ENCODE measurements around the gene NPAS4.
"Not testable (repeated sequence)": the region's sequence is repeated elsewhere in the genome, so short reads cannot be mapped to it uniquely, and the experiment has no call there.

NPAS4 gene

DNA sequence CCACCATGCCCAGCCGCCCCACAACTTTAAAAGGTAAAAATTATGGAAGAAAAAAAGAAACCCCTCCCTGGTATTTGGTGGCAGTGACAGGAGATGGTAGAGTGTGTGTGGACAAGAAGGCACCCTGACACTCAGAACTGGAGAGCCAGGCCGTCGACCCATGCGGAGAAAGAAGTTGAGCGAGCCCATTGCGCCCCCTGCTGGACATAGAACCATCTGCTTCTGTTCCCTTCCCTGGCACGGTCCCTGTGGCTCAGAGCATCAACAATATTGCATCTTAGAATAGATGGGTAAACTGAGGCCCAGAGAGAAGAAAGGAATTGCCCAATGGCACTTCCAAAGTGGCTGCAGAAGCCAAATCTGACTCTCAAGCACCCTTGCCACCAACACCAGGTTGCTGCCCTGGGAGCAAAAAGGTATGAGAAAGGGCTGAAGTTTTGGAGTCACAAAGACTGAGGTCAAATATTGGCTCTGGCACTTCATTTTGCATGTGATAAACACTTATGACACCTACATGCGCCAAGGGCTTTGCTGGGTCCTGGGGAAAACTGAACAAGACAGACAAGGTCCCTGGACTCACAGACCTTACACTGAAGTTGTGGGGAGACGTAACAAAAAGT is 9.3 kb downstream of the NPAS4 start:
- peak; percentile 99 for ATAC-seq
- TF ChIP-seq ZC3H10 (CRISPR knock-in tag; IDR thresholded peaks at IDR 0.05): no peak
- TF ChIP-seq, protein P1, sequence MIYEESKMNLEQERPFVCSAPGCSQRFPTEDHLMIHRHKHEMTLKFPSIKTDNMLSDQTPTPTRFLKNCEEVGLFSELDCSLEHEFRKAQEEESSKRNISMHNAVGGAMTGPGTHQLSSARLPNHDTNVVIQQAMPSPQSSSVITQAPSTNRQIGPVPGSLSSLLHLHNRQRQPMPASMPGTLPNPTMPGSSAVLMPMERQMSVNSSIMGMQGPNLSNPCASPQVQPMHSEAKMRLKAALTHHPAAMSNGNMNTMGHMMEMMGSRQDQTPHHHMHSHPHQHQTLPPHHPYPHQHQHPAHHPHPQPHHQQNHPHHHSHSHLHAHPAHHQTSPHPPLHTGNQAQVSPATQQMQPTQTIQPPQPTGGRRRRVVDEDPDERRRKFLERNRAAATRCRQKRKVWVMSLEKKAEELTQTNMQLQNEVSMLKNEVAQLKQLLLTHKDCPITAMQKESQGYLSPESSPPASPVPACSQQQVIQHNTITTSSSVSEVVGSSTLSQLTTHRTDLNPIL (CRISPR knock-in tag; IDR thresholded peaks at IDR 0.05; ENCODE audit: low read depth): no peak
- no peak for TF ChIP-seq BACH2 (CRISPR knock-in tag; IDR thresholded peaks at IDR 0.05; ENCODE audit: borderline replicate concordance)
- TF ChIP-seq TSHZ2 (CRISPR knock-in tag; IDR thresholded peaks at IDR 0.05): no peak
- TF ChIP-seq ESRRG (CRISPR knock-in tag; IDR thresholded peaks at IDR 0.05): no peak
- TF ChIP-seq ZFP3 (CRISPR knock-in tag; IDR thresholded peaks at IDR 0.05): no peak
- TF ChIP-seq GLIS3 (CRISPR knock-in tag; IDR thresholded peaks at IDR 0.05): no peak
- TF ChIP-seq, protein P2, sequence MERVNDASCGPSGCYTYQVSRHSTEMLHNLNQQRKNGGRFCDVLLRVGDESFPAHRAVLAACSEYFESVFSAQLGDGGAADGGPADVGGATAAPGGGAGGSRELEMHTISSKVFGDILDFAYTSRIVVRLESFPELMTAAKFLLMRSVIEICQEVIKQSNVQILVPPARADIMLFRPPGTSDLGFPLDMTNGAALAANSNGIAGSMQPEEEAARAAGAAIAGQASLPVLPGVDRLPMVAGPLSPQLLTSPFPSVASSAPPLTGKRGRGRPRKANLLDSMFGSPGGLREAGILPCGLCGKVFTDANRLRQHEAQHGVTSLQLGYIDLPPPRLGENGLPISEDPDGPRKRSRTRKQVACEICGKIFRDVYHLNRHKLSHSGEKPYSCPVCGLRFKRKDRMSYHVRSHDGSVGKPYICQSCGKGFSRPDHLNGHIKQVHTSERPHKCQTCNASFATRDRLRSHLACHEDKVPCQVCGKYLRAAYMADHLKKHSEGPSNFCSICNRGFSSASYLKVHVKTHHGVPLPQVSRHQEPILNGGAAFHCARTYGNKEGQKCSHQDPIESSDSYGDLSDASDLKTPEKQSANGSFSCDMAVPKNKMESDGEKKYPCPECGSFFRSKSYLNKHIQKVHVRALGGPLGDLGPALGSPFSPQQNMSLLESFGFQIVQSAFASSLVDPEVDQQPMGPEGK (CRISPR knock-in tag; IDR thresholded peaks at IDR 0.05; ENCODE audit: borderline replicate concordance): no peak
- TF ChIP-seq SNAI2 (CRISPR knock-in tag; IDR thresholded peaks at IDR 0.05): no peak

DNA sequence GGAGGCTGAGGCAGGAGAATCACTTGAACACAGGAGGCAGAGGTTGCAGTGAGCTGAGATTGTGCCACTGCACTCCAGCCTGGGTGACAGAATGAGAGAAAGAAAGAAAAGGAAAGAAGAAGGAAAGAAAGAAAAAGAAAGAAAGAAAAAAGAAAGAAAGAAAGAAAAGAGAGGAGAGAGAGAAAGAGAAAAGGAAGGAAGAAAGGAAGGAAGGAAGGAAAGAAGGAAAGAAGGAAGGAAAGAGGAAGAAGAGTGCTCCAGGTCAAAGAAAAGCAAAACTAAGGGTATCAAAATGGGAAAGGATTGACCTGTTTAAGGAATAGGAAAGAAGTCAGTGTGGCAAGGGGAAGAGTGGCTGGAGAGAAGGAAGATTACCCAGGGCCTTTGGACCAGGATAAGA is 10.5 kb downstream of the NPAS4 start:
- ATAC-seq: not testable (repeated sequence)

DNA sequence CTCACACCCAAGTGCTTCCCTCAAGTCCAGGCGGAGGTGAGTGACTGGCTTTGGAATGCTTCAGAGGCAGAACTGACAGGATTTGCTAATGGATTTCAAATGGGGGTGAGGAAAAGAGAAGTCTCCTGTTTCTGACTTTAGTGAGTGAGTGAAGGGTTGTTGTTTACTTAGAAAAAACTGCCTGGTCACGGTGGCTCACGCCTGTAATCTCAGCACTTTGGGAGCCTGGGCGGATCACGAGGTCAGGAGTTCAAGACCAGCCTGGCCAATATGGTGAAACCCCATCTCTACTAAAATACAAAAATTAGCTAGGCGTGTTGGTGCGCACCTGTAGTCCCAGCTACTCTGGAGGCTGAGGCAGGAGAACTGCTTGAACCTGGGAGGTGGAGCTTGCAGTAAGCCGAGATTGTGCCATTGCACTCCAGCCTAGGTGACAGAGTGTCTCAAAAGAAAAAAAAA is 11.1 kb downstream of the NPAS4 start:
- not testable (repeated sequence) for ATAC-seq

- ATAC-seq: no peak
- TF ChIP-seq ZC3H10 (CRISPR knock-in tag; IDR thresholded peaks at IDR 0.05) (no peak), PPARA (CRISPR knock-in tag; IDR thresholded peaks at IDR 0.05; ENCODE audit: borderline replicate concordance) (no peak), ZFP30 (CRISPR knock-in tag; IDR thresholded peaks at IDR 0.05) (no peak), TOX (CRISPR knock-in tag; IDR thresholded peaks at IDR 0.05; ENCODE audit: borderline replicate concordance) (no peak), BACH2 (CRISPR knock-in tag; IDR thresholded peaks at IDR 0.05; ENCODE audit: borderline replicate concordance) (no peak)
Observed at GRCh38 chr11:66432597-66432996, 11.8 kb downstream of the NPAS4 start.

DNA sequence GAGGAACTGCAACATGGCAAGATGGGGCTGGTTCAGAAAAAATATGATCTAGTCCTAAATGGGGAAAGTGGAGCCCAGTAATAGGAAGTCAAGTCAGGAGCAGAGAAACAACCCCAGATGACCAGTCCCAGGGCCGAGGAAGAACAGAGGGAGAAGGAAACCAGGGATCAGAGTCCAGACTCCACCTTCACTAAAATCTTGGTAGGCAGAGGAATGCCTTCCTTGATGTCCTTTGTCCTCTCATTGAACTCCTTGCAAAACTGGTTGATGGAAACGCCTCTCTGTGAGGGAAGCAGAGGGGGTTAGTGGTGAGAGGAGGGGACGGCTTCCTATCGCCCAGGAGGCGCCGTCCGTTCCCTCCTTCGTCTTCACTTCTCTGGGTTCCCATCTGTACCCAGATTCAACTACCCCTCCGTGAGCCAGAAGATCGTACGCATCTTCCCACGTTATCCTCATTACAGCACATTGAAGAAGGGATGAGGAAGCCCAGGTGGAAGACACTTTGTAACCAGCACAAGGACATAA is 17.2 kb downstream of the NPAS4 start:
- ATAC-seq: peak; percentile 3; the same call in 2 of the 3 replicates
- TF ChIP-seq PPARA (CRISPR knock-in tag; IDR thresholded peaks at IDR 0.05; ENCODE audit: borderline replicate concordance) (no peak), SNAI2 (CRISPR knock-in tag; IDR thresholded peaks at IDR 0.05) (no peak), ISL1 (CRISPR knock-in tag; IDR thresholded peaks at IDR 0.05) (no peak), GLIS3 (CRISPR knock-in tag; IDR thresholded peaks at IDR 0.05) (no peak), ESRRG (CRISPR knock-in tag; IDR thresholded peaks at IDR 0.05) (no peak), POU6F1 (CRISPR knock-in tag; IDR thresholded peaks at IDR 0.05; ENCODE audit: borderline replicate concordance, low read depth) (no peak), RARB (CRISPR knock-in tag; IDR thresholded peaks at IDR 0.05) (no peak), ZNF8 (CRISPR knock-in tag; IDR thresholded peaks at IDR 0.05) (no peak), ZNF565 (CRISPR knock-in tag; conservative IDR thresholded peaks at IDR 0.05; ENCODE audit: low read depth) (no peak), ARNTL (CRISPR knock-in tag; IDR thresholded peaks at IDR 0.05; ENCODE audit: borderline replicate concordance, low read depth) (no peak), BACH2 (CRISPR knock-in tag; IDR thresholded peaks at IDR 0.05; ENCODE audit: borderline replicate concordance) (no peak), ZFP30 (CRISPR knock-in tag; IDR thresholded peaks at IDR 0.05) (no peak), ZNF70 (CRISPR knock-in tag; IDR thresholded peaks at IDR 0.05) (no peak), ZC3H10 (CRISPR knock-in tag; IDR thresholded peaks at IDR 0.05) (no peak), TSHZ2 (CRISPR knock-in tag; IDR thresholded peaks at IDR 0.05) (no peak), OSR1 (CRISPR knock-in tag; IDR thresholded peaks at IDR 0.05) (no peak)
- TF ChIP-seq, protein P3, sequence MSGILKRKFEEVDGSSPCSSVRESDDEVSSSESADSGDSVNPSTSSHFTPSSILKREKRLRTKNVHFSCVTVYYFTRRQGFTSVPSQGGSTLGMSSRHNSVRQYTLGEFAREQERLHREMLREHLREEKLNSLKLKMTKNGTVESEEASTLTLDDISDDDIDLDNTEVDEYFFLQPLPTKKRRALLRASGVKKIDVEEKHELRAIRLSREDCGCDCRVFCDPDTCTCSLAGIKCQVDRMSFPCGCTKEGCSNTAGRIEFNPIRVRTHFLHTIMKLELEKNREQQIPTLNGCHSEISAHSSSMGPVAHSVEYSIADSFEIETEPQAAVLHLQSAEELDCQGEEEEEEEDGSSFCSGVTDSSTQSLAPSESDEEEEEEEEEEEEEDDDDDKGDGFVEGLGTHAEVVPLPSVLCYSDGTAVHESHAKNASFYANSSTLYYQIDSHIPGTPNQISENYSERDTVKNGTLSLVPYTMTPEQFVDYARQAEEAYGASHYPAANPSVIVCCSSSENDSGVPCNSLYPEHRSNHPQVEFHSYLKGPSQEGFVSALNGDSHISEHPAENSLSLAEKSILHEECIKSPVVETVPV (CRISPR knock-in tag; IDR thresholded peaks at IDR 0.05): no peak

Data from SK-N-SH treated with all-trans-retinoic acid at 6 μM for 48 hours (cell line).